Measurements from ENCODE around the gene C1RL.

The C1RL gene, protein sequence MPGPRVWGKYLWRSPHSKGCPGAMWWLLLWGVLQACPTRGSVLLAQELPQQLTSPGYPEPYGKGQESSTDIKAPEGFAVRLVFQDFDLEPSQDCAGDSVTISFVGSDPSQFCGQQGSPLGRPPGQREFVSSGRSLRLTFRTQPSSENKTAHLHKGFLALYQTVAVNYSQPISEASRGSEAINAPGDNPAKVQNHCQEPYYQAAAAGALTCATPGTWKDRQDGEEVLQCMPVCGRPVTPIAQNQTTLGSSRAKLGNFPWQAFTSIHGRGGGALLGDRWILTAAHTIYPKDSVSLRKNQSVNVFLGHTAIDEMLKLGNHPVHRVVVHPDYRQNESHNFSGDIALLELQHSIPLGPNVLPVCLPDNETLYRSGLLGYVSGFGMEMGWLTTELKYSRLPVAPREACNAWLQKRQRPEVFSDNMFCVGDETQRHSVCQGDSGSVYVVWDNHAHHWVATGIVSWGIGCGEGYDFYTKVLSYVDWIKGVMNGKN

DNA sequence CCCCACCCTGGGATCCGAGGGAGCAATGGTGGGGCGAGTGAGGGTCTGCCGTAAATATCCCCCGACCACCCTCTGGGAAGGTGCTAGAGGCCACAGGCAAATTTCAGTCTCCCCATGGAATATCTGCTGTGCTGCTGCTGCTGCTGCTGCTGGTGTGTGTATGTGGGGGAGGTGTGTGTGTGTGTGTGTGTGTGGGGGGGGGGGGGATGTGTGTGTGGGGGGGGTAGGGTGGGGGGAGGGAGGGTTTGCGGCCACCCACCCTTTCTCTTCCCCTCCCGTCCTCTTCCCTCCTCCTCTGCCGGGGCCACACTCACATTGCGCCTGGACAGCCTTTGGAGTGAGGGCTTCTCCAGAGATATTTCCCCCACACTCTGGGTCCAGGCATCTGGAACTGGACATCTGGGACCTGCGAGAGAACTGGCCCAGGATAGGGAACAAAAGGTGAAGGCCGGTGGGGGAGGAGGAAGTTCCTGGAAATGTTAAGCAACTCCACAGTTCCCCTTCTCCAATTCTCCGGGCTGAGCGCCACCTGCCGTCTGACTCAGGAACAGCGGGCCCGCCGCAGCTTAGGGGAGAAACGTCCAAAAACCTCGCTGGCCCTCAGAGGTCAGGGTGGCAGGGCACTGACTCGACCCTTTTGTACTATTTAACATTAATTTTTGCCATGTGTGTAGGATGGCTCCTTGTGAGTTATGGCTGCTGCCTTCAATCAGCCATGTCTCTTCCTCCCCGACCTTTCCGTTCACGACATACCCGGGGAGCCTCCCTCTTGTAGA is at the start of gene C1RL:
C1RL (minus strand) TSS at position 419 of the 776 bp plus-strand sequence; CDS start at position 385, 34 bp downstream.
- DNase-seq: peak; percentile 14

DNA sequence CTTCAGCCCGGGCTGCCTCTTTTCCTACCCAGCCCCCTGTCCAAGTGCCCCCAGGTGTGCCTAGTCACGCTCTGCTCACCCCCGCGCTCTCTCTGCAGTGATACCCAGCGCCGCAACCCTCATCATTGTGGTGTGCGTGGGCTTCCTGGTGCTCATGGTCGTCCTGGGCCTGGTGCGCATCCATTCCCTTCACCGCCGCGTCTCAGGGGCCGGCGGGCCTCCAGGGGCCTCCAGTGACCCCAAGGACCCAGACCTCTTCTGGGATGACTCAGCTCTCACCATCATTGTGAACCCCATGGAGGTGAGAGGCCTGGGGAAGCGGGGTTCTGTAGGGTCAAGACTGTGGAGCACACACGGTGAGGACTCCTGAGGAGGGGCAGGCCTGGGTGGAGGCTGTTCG is 48.4 kb upstream of the C1RL start:
- DNase-seq: no peak

DNA sequence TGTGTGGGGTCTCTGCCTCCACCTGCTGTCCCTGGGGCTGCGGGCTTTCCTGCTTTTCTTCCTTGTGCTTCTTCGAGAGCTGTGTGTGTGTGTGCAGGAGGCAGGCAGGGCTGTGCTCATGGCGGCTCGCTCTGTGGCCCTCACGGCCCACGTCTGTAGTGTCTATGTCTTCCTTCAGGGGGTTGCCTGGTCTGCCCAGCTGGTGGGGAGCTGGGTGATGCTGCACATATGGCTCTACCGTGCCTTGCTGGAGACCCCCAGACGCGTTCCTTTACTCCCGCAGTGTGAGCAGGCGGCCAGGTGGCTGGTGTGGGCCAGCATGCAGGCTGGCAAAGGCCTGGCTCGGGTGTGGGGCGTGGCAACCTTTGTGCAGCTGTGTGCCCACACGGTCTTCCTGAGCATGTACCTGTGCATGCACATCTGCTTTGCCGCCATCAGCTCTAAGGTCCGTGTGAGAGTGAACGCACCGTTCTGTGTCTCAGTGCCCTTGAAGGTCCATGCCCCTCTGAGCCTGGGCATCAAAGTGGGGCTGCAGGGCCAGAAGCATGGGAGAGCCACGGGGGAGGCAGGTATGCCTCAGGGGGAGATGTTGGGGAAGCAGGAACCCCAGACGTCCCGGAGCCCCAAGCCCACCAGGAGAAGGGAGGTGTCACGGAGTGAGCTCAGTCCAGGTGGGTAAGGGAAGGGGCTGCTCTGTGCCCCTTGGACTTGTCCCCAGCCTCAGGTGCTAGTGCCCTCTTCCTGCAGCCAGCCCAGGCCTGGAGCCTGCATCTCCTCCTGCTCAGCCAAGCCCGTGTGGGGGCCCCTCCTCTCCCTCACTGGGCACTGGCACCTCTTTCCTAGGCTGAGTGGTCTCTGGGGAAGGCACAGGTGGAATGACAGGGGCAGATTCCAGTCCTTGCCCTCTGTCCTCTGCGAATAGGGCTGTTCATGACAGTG is 47.5 kb upstream of the C1RL start:
- no peak for DNase-seq

DNA sequence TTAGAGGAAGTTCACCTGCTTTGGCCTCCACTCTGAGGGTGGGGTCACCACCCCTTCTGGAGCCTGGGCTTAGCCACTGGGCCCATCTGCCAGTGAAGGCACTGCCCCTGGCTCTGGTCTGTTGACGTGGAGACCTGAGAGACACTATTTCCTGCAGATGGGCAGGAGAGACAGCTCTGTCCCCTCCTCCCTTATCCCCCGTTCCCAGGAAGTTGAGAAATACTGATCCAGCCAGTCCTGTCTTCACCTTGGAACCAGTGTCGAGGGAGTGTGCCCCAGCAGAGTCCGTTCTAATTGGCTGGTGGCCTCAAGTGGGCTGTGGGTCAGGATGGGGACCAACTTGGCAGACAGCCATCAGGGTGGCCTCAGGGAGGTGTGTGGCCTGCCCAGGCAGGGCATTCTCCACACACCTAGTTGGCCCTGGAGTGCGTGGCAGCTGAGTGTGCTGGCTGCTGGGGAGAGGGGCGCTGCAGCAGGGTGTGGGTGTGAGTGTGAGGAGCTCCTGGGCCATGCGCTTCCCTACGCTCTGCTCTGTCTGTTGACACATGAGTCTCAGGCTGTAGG is 46.5 kb upstream of the C1RL start:
- DNase-seq: peak; percentile 56

DNA sequence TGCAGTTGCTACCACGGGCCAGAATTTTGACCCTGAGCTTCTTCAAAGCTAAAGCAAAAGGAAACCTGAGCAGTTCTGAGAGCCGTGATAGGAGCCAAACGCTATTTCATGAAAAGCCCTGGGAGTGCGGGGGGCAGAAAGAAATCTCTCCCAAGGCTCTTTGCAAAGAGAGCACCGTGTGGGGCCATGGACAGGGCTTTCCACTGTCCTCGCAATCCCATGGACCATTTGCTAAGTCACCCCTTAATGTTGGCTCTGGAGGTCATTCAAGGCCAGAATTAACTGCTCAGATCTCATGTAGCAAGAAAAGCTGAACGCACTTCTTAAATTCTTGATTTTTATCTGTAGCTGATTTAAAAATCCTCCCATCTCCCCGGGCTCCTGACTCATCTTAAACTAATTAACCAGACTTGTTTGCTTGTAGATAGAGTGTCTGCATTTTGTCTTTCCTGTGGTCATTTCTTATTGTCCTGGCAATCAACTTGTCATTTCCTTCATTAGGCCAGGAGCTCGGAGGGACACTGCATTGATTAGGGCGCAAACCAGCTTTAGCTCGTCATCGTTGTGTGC is 46.0 kb upstream of the C1RL start:
- DNase-seq: no peak

GRCh38 chr12:7154042-7154441 is 45.0 kb upstream of the C1RL start:
- peak; percentile 17 for DNase-seq

DNA sequence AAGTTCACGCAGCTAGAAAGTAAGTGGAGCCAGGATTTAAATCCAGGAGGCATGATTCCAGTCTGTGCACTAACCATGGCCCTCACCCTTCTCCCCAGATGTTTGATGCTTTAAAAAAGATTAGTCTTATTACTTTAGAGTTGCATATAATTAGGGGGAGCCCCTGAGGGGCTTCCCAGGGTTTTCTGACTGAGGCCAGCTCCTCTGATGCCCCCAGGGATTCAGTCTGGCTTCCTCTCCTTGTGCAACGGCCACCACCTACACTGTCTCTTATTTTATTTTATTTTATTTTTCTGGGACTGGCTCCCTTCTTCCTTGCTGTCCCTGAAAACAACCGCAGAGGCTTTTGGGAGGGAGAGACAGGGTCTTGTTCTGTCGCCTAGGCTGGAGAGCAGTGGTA is 43.8 kb upstream of the C1RL start:
- DNase-seq: no peak

GRCh38 chr12:7151532-7151931 is 42.5 kb upstream of the C1RL start:
- DNase-seq: no peak

DNA sequence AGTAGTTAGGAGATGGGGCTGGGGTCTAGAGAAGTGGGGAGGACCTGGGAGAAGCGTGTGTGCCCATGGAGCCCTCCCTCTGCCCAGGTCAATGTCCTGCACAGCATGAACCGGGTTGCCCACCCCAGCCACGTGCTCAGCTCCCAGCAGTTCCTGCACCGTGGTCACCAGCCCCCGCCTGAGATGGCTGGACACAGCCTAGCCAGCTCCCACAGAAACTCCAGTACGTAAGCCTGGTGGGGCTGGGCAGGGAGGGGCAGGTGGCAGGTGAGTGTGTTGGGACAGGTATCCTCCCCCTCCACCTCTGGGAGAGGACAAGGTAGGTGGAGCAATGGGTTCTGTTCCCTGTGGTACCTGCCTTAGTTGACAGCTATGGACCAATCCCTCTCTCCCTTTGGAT is 41.8 kb upstream of the C1RL start:
- no peak for DNase-seq

DNA sequence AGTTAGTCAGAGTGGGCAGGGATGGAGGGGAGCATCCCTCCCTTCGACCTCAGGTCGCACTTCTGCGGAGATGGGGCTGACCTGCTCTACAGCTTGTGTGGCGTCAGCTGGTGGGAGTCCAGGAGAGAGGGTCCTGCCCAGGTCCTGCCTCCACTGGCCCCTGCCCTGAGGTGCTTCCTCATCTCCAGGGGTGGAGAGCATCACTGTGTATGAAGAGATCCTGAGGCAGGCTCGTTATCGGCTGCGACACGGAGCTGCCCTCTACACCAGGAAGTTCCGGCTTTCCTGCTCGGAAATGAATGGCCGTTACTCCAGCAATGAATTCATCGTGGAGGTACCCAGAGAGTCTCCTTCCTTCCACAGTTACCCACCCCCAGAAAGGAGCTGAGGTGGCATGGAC is 41.3 kb upstream of the C1RL start:
- DNase-seq: no peak

- no peak for DNase-seq
Observed at GRCh38 chr12:7146906-7147305, 37.9 kb upstream of the C1RL start.

DNA sequence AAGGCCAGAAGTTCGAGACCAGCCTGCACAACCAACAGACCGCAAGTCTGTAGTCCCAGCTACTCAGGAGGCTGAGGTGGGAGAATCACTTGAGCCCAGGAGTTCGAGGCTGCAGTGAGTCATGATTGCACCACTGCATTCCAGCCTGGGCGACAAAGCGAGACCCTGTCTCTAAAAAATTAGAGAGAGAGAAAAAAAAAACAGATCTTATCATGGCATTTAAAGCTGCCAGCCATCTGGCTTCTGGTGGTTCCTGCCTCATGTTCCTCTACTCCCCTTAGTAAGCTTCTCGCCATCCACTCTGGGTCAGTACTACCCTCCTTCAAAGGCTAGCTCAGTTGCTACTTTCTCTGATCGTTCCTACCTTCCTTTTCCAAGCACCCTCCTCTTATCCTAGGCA is 37.2 kb upstream of the C1RL start:
- DNase-seq: no peak

DNA sequence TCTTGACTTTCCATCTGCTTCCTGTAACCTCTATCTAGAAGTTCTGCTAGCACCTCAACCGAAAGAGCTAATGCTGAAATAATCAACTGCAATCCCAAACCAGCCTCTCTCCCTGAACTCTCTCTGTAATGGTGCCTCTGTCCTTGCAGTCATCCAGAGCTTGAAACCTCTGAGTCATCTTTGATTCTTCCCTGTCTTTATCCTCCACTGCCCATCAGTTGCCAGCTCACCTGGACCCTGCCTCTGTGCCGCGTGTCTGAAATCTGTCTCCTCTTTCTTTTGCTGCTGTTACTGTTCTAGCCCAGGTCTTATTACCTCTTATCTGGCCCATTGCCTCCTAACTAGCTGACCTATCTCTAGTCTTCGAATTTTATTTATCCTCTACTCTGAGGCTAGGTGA is 36.7 kb upstream of the C1RL start:
- no peak for DNase-seq

DNA sequence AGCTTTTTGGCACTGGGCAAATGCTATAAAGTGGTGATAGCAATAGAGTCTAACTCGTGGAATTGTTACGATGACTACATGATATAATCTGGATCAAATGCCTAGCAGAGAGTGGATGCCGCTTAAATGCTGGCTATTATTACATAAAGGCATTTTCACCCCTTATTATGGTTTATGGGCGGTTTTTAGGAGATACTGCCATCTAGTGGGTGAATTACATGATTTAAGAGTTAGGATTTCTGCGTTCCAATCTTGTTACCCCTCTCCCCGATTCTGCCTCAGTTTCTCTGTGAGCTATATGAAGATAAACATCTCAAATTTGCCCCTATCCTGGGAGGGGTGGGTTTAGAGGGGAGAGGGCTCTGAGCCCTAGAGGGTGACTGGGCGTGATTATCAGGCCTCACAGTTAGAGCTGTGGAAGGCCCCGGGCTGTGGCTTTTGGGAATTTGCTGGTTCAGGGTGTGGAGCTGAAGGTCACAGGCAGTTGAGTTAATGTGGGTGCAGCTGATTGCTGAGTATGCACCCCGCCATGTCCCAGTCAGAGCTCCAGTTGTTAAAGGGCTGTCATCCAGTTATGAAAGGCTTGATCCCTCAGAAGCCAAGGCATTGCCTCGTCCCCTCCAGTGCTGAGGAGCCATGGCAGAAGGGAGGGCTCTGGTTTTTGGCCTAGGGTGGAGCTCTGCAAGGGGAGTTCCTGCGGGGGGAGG is 35.6 kb upstream of the C1RL start:
- DNase-seq: no peak

DNA sequence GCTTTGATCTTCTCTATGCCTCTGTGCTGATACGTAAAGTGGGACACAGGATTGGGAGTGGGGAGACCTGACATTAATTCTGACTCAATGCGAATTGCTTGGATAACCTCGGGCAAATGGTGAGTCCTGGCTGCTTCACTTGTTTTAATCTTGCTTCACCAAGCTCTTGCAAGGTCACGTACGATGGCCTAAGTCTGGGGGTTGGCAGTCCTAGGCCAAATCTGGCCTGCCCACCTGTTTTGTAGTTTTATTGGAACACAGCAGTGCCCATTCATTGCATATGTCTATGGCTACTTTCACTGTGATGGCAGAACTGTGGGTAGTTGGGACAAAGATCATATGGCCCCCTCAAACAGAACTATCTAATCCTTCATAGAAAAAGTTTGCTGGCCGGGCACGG is 34.5 kb upstream of the C1RL start:
- no peak for DNase-seq

DNA sequence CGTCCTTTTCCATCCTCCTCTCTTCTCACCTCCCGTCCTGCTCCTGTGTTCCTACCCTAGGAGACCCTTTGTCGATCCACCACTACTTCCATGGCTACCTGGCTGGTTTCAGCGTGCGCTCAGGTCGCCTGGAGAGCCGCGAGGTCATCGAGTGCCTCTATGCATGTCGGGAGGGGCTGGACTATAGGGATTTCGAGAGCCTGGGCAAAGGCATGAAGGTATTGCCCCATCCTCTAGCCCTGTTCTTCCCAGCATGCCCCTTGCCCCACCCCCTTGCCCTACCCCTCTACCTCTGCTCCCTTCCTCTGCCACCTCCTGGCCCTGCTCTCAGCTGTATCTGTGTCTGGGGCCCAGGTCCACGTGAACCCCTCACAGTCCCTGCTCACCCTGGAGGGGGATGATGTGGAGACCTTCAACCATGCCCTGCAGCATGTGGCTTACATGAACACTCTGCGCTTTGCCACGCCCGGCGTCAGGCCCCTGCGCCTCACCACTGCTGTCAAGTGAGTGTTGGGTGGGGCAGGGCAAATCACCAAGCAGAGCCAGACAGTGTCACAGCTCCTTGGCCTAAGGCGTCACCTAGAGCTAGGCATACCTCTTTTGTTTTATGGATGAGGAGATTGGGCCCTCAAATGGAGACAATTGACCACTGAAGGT is 33.9 kb upstream of the C1RL start:
- DNase-seq: no peak

GRCh38 chr12:7142056-7142644 is 33.1 kb upstream of the C1RL start:
- DNase-seq: no peak

DNA sequence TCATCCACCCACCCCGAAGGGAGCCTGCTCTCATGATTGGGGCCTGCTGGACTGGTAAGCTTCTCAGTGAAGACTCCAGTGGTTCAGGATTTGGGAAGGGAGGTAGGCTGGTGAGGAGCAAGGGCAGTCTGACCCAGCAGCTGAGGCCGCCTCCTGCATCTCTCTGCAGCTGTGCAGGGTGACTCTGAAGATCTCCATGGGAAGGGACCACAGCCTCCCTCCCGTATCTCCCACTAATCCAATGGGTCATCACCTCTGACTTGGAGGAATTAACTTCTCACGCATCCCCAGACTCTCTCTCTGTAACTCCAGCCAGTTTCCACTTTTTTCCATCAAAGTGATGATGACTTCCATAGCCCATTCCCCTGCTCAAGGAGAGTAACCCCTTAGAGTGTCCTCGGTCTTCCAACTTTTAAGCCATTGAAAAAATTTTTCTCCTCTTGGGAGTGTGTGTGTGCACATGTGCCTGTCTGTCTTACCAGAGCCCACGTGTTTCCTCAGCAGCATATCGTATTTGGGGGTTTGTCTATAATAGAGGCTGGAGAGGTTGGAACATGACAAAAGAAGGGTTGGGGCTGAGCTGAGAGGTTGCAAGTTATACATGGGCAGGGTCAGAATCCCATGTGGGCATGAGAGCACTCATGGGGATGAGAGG is 32.5 kb upstream of the C1RL start:
- no peak for DNase-seq

- no peak for DNase-seq
Observed at GRCh38 chr12:7139200-7139599, 30.2 kb upstream of the C1RL start.

DNA sequence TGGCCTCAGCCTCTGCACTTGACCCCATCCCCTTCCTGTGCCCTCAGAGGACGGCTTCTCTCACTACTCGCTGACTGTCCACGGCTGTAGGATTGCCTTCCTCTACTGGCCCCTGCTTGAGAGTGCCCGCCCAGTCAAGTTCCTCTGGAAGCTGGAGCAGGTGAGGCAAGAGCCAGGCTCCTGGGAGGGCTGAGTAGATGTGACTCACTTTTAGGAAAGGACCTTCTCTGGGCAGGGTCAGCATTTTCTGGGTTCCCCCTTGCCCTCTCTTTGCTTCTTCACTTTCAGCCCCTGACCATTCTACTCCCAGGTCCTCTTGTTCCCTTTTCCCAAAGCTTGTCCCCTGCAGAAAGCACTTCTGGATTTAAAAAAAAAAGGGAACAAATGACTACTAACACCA is 28.9 kb upstream of the C1RL start:
- DNase-seq: no peak

Measured in NCI-H187 treated with DMSO at 0.1 percent for 48 hours (cell line).